SK-N-SH (cell line): Measurements from ENCODE around the gene ANKRD31.
A peak's percentile ranks its signal among the peaks of the same experiment; 100 is the strongest.

ENCODE experiments used
- EZH2phosphoT487 ChIP-seq: fragments of 200-600 bp; sonication (generic); IDR thresholded peaks from 2 replicates; pipeline ENCODE4 v1.6.1; 2017; ENCODE audit warnings: low read depth, mixed run types, mild to moderate bottlenecking, antibody characterized with exemption, moderate library complexity, borderline replicate concordance
- SMC3 ChIP-seq: IDR thresholded peaks from 2 replicates; pipeline ENCODE4 v1.6.1; 2012; ENCODE audit warnings: low read depth, low read length, improper control_type of control experiment

DNA sequence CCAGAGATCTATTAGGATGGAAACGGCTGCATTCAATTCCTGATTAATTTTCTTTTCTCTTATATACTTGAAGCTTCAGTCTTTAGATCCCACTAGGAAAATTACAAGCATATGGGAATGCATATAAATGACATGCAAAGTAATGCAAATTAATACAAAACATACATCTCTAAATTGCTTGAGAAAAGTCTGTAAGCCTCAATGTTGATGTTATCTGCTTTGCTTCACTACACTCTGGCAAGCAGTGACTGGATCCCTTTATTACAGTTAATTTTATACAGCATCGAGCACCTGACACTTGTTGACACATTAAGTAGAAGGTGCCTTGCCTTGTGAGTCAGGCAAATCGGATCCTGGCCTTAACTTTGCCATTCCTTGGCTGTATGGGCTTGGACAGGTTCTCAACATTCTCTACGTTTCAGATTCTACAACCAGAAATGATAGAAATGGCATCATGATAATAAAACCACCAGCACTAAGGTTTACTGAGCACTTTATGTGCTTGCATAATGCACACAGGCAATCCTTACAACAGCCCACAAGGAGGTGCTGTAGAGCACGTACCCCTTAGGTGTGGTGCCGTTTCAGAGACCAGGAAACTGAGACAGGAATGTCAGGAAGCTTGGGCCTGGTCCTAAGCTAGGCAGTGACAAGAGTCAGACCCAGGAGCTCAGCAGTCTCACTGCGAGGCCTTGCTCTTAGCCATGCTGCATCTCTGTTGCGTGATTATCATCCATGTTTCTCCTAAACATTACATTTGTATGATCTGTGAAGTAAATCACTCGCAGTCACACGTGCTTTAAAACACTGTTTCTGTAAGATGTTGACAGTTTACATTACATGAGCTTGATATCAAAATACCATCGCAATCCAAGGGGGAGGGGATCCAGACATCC lies 187.0 kb downstream of the ANKRD31 start:
- no peak for TF ChIP-seq EZH2phosphoT487
- TF ChIP-seq SMC3, result peak; percentile 70
